Femur (tissue), 1 donor: ENCODE measurements around the gene SBDS.
"Not testable (repeated sequence)": the region's sequence is repeated elsewhere in the genome, so short reads cannot be mapped to it uniquely, and the experiment has no call there.

Source experiments
- DNase-seq: peaks from one replicate; pipeline ENCODE4 v3.0.0-alpha.2; 2017

The SBDS gene

DNA sequence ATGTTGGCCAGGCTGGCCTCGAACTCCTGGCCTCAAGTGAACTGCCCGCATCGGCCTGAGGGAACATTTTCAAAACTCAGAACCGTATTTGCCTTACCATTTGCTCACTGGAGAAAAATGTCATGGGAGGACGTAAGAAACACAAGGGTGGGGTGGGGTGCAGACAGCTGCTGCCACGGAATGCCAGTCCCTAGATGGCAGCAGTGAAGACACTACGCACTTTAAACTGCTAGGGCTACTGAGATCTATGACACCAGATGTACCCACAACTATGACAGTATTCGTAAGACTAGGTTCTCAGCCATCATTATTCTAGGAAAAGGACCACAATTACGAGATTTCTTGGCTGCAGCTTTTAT lies 716 bp downstream of the SBDS start:
- peak; percentile 67 for DNase-seq

DNA sequence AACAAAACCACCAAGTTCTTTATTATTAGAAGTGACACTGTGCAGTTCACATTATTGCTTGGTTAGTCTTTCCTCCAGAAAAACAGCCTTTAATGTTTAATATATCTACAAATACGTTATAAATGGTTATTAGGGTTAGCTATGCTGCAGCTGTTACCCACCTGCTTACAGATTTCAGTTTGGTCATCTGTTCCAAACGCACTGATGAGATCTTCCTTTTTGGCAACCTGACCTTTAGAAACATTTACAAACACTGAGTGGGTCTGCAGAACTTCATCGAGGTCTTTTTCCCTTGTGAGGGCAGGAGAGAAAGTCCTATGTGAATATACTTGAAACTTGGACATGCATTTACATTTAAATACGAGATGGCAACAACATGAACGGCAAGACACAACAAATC lies 1.3 kb downstream of the SBDS start:
- not testable (repeated sequence) for DNase-seq

DNA sequence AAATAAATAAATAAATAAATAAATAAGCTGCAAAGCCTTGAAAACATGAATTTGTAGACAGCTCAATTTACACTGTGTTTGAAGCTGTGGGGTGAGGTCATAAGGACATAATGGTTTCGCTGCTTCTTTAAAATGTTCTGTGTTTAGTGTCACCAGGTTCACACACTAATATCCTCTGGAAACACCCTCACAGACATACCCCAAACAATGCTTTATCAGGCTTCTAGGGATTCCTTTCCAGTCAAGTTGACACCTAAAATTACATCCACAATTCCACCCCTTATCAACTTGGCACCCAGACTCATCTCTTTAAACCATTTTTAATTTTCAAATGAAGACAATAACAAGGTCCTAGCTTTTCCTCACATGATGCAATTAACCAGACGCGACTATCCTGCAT lies 5.8 kb downstream of the SBDS start:
- DNase-seq: not testable (repeated sequence)

DNA sequence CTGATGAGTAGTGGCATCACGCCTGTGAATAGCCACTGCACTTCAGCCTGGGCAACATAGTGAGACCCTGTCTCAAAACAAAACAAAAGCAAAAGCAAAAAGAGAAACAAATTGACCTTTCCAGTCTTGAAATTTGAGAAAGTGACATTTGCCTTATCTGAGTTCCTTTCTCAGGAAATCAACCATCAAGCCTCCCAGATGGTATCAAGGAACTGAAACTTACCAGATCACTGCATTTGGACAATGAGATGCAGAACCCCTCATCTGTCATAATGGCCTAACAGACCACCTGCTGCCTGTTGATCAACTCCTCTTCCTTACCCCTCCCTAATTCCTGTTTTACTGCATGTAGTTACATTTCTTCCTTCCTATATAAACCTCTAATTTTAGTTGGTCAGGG lies 15.1 kb downstream of the SBDS start:
- DNase-seq: not testable (repeated sequence)

DNA sequence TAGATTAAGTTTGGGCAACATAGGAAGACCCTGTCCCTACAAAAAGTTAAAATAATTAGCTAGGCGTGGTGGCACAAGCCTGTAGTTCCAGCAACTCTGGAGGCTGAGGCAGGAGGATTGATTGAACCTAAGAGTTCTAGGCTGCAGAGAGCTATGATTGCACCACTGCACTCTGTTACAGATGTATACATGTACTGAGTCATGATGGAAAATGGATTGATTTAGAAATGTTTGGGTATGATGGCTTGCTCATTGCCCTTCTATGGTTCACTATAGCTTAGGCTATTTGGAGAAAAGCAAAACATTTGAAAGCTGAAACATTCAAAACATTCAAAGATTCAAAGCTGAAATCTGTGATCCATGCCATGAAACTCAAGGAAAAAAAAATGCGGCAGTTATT lies 16.4 kb downstream of the SBDS start:
- not testable (repeated sequence) for DNase-seq

DNA sequence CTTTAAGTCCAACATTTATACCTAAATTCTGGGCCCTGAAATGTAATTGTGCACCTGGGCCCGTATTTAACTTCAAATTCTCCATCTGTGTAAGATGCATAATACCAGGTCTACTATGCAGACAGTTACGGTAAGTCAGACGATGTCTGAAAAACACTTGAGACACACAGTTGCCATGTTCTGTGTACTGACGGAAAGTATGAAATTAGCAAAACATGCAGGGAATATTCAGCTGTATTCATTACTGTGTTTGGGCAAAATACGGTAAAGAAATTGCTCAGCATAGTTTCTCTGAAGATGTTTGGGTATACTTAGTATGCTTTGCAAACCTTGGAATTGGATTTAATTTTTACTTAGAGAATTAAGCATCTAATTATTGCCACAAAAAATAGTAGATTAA lies 17.1 kb downstream of the SBDS start:
- not testable (repeated sequence) for DNase-seq

DNA sequence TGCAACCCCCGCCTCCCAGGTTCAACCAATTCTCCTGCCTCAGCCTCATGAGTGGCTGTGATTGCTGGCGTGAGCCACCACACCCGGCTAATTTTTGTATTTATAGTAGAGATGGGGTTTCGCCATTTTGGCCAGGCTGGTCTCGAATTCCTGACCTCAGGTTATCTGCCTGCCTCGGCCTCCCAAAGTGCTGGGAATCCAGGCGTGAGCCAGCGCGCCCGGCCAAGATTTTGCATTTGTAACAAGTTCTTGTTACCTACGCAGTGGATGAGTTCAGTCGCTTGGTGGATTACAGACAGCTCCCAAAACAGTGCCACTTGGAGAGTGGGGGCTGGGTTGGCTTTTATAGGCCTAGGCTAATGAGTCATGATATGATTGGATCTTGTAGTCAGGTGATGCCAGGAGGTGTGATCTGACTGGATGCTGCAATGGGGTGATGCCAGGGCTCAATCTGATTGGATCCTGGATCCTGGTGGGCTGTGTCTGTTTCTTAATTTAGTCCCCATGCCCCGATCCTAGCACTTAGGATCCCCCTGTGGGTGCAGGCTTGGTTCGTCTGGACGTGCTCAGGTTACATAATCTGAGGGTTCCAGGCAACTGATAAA lies 20.3 kb downstream of the SBDS start:
- DNase-seq: no peak

DNA sequence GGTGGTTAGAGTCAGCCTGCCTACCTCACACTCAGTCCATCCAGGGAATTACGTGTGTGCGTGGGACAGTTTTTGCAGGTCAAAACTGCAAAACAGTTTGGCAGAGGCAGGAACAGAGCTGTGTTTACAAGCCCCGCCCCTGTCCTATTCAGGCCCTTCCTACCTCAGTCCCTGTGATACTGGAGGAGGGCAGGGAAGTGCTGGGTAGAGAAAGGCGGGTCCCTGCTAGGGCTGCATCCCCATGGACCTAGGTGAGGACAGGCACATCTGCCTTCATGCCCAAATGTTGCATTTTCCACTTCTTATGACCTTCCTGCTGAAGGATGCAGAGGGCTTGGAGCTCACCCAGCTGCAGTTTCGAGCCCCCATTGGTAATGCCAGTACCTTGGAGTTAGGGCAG lies 25.1 kb downstream of the SBDS start:
- no peak for DNase-seq

DNA sequence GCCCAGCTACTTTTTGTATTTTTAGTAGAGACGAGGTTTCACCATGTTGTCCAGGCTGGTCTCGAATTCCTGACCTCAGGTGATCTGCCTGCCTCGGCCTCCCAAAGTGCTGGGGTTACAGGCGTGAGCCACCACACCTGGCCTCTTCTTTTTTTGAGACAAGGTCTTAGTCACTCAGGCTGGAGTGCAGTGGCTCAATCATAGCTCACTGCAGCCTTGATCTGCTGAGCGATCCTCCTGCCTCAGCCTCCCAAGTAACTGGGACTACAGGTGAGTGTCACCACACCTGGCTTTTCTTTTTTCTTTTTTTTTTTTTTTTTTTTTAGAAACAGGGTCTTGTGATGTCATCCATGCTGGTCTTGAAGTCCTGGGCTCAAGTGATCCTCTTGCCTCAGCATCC lies 26.4 kb downstream of the SBDS start:
- DNase-seq: not testable (repeated sequence)

DNA sequence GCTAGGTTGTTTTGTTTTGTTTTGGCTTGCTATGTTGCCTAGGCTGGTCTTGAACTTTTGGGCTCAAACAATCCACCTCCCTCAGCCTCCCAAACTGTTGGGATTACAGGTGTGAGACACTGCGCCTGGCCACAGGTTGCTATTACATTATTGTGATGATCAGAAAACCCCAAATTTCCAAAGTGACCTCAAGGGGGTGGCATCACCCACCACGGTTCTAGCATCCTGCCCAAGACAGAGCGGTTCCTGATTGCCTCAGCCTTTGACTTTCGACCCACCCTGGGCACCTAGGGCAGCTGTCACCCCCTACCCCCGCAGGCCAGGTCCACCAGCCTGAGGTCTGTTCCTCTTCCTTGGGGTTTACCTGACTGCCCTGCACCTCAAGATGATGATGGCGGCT lies 28.4 kb downstream of the SBDS start:
- no peak for DNase-seq

DNA sequence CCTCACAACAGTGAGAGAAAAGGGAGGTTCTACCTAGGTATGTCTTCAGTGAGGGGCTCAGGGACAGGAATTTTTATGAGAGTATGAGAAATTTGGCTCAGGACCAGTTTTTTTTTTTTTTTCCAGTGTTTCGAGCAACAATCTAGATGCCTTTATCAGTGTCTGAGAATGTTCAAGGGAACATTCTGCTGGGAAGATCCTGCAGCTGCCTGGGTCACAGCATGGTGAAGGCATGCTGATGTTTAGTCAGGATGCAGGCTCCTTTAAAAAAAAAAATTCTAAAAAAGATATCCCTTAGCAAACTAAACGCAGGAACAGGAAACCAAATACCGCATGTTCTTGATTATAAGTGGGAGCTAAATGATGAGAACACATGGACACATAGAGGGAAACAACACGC lies 31.0 kb downstream of the SBDS start:
- no peak for DNase-seq

DNA sequence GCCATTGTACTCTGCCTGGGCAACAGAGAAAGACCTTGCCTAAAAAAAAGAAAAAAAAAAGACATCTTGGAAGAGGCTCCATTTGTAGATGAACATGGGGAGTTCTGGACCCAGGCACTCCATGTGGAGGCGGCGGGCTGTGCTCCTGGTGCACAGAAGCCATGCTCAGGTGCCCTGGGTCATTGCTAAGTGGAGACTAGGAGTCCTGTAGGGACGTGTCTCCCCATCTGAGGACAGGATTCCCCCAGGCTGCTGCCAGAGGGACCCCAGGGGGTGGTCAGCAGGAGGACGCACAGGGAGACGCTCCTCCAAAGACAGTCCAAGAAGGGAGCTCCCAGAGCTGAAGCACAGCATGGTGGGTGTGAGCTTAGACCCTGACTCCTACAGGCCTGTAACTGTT lies 34.3 kb downstream of the SBDS start:
- no peak for DNase-seq

DNA sequence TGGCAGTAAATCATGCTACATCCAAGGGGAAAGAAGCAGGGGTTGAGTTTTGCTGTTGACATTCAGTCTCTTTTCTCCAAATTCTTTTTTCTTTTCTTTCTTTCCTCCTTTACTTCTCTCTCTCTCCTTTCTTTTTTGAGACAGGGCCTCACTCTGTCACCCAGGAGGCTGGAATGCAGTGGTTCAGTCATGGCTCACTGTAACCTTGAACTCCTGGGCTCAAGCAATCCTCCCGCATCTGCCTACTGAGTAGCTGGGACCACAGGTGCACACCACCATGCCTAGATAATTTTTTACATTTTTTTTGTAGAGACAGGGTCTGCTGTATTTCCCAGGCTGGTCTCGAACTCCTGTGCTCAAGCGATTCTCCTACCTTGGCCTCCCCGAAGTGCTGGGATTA lies 35.2 kb downstream of the SBDS start:
- DNase-seq: no peak

DNA sequence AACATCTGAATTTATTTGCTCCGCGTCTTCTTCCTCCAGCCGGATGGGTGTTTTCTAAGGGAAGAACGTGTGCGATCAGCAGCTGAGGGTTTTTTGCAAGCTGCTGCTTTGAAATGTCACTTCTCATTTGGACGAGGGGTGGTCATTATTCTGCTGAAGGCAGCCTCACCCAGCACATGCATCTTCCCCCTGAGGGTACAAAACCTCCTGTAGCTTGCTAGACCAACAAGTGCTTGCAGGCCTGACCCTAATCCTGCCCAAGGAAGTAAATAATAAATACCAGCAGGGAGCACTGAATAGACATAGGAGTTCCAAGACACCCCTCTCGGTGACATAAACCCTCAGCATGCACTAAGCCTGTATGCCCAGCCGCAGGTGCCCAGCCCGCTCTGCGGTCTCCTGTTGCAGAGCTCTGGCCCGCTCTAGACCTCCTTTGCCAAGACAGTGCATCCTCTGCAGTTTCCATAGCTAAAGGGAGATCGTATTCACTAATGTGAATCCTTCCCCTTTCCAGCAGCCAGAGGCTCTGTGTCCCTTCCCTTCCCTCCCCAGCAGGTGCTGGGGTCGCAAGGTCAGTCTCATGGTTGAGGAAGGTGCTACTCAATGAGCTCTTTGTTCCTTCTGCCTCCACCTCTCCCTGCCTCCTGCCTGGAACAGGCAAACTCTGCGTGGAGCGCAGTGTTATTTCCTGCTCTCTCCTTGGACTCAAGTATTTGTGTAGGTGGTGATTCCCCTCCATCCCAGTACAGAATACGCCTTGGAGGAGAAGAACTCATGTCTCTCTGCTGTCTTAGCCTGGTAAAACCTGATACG lies 36.6 kb downstream of the SBDS start:
- no peak for DNase-seq

DNA sequence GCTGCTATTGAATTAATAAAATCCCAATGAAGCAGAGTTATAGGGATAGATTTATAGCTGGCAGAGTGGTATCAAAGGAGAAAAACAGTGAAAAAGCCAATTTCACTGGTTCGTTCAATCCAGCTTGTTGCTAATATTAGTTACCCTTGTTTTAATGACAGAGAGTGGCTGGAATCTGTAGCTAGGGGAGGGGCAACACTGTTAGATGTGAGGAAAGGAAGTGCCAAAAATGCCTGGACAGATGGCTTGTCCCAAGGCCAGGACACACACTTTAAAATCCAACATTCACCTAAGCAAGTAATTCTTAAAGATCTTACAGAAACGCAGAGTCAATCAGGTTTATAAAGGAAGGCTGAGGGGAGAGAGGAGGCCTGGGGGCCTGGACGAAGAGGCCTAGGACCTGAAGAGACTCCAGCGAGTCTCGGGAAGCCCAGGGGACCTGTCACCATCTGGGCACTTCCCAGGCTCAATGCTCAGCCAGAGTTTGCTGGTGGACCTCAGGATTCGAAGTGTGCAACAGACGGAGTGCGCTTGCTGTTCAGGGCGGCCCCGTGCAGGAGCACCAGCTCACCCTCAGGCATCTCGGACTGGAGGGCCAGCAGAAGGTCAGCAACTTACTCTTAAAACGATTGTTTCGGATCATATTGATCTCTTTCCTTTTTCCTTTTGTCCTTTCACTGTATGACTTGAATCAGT lies 37.6 kb downstream of the SBDS start:
- DNase-seq: no peak

DNA sequence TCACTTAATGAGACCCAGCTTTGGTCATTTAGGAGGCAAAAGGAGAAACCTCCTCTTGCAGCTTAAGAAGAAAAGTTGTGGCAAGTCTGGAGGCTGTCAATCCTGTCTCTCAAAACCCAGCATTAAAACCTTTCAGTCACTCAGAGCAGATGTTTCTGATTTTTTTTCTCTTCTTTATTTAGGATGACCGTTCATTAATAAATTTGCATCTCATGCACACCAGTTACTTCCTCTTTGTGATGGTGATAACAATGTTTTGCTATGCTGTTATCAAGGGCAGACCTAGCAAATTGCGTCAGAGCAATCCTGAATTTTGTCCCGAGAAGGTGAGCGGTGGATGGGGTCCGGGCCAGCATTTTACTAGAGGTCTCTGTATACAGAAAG lies 42.4 kb downstream of the SBDS start:
- no peak for DNase-seq

DNA sequence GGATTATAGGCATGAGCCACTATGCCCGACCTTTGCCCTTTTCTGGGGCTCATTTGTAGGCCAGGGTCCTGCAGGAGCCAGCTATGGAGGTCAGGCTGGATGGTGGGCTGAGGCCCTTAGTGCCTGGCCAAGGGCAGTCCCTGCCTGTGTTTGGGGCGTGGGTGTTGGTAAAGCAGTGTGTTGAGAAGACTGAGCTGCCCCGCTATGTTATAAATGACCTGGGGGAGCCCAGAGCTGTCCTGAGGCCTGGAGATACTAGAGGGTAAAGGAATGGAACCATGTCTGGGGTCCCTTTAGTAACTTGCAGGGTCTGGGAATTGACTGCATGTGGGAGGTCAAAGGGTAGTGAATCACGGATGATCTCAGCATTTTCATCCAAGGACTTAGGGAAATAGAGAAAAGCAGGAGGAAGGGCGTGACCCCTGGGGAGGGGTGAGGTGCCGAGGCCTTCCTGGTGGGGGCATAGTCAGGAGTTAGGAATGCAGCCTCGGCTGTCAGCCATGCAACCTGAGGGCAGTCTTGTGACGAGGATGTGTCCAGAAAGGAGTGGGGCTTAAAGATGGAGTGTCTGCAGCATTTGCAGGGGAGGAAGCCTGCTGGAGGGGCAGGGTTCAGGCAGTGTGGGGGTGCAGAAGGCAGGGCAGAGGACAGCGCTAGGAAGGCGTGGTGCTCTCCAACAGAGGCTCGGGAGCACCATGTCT lies 42.9 kb downstream of the SBDS start:
- DNase-seq: no peak

DNA sequence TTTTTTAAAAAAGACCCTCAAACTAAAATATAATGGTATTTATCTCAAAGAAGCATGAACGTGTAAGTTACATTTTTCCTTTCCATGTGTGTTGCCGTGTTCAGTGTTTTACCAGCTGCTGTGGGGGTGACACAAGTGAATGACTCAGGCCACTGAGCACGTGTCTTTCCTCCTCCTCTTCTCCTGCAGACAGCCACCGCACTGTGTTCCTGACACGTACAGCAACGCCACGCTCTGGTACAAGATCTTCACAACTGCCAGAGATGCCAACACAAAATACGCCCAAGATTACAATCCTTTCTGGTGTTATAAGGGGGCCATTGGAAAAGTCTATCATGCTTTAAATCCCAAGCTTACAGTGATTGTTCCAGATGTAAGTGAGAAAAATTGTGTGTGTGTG lies 44.6 kb downstream of the SBDS start:
- no peak for DNase-seq

DNA sequence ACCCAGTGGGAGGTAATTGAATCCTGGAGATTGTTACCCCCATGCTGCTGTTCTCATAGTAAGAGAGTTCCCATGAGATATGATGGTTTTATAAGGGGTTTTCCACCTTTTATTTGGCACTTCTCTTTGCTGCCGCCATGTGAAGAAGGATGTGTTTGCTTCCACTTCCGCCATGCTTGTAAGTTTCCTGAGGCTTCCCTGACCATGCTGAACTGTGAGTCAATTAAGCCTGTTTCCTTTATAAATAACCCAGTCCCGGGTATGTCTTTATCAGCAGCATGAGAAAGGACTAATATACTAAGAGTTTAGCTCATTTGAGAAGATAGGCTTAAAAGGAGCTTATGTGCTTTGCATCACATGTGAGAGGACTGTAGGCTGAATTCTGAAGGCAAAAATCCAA lies 45.1 kb downstream of the SBDS start:
- no peak for DNase-seq

DNA sequence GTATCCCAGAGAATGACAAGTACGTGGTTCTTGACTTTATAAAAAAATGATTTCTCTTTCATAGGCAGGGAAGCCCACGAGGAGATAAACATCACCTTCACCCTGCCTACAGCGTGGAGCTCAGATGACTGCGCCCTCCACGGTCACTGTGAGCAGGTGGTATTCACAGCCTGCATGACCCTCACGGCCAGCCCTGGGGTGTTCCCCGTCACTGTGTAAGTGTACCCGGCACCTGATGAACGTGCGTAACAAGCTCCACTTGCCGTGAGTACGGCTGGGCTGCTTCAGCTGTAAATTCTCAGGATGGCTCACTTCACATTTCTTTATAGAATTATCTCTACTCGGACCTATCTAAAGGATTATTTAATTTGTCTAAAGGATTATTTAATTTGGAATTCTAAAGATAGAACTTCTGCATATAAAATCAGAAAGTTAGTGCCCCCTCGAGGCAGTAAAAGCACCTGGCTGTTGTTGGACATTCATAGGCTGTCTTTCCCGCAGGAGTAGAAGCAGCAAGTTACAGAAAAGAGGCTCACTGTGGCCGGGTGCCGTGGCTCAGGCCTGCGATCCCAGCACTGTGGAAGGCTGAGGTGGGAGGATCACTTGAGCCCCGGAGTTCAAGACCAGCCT lies 46.8 kb downstream of the SBDS start:
- DNase-seq: no peak

DNA sequence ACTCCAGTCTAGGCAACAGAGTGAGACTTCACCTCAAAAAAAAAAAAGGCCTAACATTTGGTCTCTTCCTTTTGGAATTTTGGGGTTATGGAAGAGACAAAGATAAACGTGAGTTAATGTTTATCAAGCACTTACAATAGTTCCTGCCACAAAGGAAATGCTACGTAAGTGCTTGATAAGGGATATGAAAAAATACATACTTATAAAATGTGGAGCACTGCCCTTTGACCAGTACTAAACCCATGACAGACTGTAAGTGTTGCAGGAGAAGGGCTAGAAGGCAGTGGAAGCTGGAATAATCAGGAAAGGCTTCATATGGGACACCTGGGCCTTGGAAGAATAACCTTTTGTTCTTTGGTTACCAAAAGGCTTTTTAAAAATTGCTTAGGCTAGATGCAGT lies 48.8 kb downstream of the SBDS start:
- no peak for DNase-seq

DNA sequence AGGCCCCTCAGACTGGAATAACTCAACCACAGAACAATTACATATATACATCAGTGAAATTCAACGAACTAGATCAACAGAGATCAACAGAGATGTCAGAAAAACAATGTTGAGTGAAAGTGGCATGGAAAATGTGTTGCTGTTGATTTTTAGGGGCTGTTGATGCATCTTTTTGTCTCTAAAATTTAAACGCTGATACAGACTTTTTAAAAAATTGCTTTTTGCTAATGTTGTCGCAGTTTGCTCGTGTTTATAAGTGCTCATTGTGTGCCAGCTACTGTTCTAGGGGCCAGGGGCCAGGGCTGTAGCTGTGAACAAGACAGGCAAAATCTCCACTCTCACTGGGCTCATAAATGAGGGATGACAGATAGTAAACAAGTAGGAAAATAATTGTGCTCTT lies 56.1 kb downstream of the SBDS start:
- no peak for DNase-seq

DNA sequence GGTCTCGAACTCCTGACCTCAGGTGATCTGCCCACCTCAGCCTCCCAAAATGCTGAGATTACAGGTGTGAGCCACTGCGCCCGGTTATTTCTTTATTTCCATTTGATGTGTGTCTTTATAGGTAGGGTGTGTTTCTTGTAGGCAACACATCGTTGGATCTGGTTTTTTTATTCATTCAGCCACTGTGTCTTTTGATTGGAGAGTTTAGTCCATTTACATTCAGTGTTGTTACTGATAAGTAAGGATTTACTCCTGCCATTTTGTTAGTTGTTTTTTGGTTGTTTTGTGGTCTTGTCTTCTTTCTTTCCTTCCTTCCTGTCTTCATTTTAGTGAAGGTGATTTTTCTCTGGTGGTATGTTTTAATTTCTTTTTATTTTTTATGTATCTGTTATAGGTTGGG lies 57.4 kb downstream of the SBDS start:
- no peak for DNase-seq
